Lung (tissue), 12 donors: ENCODE results near the gene DNAJB13. TPM values are rescaled to one million over a fixed set of nuclear protein-coding genes. Genes with fewer than 3 reads are reported as not detected.

Experiments
- ATAC-seq: fragments of 200-7000 bp; cut with Tn5 transposase; one replicate; pipeline ENCODE4 v1.9.1; 2020; ENCODE audit warnings: moderate number of reproducible peaks; ENCODE audit not compliant: insufficient read depth, low FRiP score
- DNase-seq, 3 donors: peaks; one replicate each; pipeline ENCODE4 v3.0.0-alpha.2; 2013 to 2017
- H3K27ac ChIP-seq, 2 donors: one replicate each; pipeline ENCODE4 v1.5.1; 2013; ENCODE audit warnings: mild to moderate bottlenecking in 2 of 2, moderate library complexity in 2 of 2, control low read depth in 1 of 2, inconsistent platforms in 1 of 2, low read depth in 1 of 2, low read length in 1 of 2
- H3K27me3 ChIP-seq, 3 donors: one replicate each; pipeline ENCODE4 v1.5.1; 2013; ENCODE audit warnings: low read length in 2 of 3; ENCODE audit not compliant: control insufficient read depth in 3 of 3, insufficient read depth in 3 of 3
- H3K36me3 ChIP-seq, 4 donors: one replicate each; pipeline ENCODE4 v1.5.1; 2013; ENCODE audit warnings: low read length in 4 of 4, mild to moderate bottlenecking in 1 of 4, moderate library complexity in 1 of 4; ENCODE audit not compliant: control insufficient read depth in 4 of 4, insufficient read depth in 4 of 4
- H3K4me1 ChIP-seq, 5 donors: one replicate each; pipeline ENCODE4 v1.5.1; 2013; ENCODE audit warnings: low read length in 5 of 5, mild to moderate bottlenecking in 2 of 5, moderate library complexity in 1 of 5; ENCODE audit not compliant: control insufficient read depth in 5 of 5, insufficient read depth in 5 of 5
- H3K4me3 ChIP-seq: one replicate; pipeline ENCODE4 v1.5.1; 2013; ENCODE audit warnings: mild to moderate bottlenecking, control low read depth, moderate library complexity
- H3K9ac ChIP-seq, 2 donors: one replicate each; pipeline ENCODE4 v1.5.1; 2013; ENCODE audit warnings: low read length in 2 of 2, control low read depth in 1 of 2; ENCODE audit not compliant: insufficient read depth in 1 of 2
- H3K9me3 ChIP-seq, 4 donors: one replicate each; pipeline ENCODE4 v1.5.1; 2013; ENCODE audit warnings: low read length in 3 of 4, mild to moderate bottlenecking in 1 of 4, moderate library complexity in 1 of 4; ENCODE audit not compliant: control insufficient read depth in 4 of 4, insufficient read depth in 3 of 4
- WGBS, 2 donors: extraction: QIAGEN DNeasy Blood & Tissue Kit; methylation state at CpG; one replicate each; pipeline ENCODE4 v1.1.7; 2013; 5-methylcytosine and 5-hydroxymethylcytosine counted together
- polyA plus RNA-seq, 2 donors: library from polyadenylated mRNA; stranded (reverse); fragments of 200-250 nt; gene quantifications; one replicate each; pipeline ENCODE4 v1.2.1, GENCODE V29; 2013
- total RNA-seq, 2 donors: library from RNA; depleted of rRNA in 1 of 2; stranded (reverse); fragments of >200 nt in 1 of 2; gene quantifications; one replicate each; pipeline ENCODE4 v1.2.1, GENCODE V29; 2014 to 2021
- TF ChIP-seq, protein P1 (sequence below): IDR thresholded peaks from 2 replicates; pipeline ENCODE4 v1.5.1; 2012; ENCODE audit warnings: mild to moderate bottlenecking; ENCODE audit errors: control extremely low read depth, extremely low read depth
- donor health status: control.
- donor health status: control.
- donor health status: Bipolar disorder and iron deficiency.
- donor health status: healthy.
- donor health status: DM: yes; HTN: yes; CAD: no.

Gene DNAJB13
- total and polyA plus RNA-seq, 4 donors, result 5.4 to 11.9 (median 6.4) TPM

- H3K9me3 ChIP-seq, result no peaks in the 10 kb centered on the region
- H3K4me1 ChIP-seq, result peaks cover 0 to 6% (median 0%) of the 10 kb centered on the region in 5 donors
- H3K27ac ChIP-seq, result no peak overlapping the region
- TF ChIP-seq, protein P1, sequence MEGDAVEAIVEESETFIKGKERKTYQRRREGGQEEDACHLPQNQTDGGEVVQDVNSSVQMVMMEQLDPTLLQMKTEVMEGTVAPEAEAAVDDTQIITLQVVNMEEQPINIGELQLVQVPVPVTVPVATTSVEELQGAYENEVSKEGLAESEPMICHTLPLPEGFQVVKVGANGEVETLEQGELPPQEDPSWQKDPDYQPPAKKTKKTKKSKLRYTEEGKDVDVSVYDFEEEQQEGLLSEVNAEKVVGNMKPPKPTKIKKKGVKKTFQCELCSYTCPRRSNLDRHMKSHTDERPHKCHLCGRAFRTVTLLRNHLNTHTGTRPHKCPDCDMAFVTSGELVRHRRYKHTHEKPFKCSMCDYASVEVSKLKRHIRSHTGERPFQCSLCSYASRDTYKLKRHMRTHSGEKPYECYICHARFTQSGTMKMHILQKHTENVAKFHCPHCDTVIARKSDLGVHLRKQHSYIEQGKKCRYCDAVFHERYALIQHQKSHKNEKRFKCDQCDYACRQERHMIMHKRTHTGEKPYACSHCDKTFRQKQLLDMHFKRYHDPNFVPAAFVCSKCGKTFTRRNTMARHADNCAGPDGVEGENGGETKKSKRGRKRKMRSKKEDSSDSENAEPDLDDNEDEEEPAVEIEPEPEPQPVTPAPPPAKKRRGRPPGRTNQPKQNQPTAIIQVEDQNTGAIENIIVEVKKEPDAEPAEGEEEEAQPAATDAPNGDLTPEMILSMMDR, result no peak
- ATAC-seq (no peak), DNase-seq (no peak)
- peaks cover 0 to 15% (median 0%) of the 10 kb centered on the region in 4 donors for H3K36me3 ChIP-seq
- no peak overlapping the region for H3K9ac ChIP-seq
- WGBS, 2 donors, result 96 to 98% methylated on average over 8 of the region's 8 CpGs
- no peaks in the 10 kb centered on the region for H3K27me3 ChIP-seq
- H3K4me3 ChIP-seq, result no peak overlapping the region
These were observed 62.3 kb downstream of the DNAJB13 start for GRCh38 chr11:74013141-74013540.

- WGBS, 2 donors, result 50 to 77% methylated on average over 2 of the region's 2 CpGs
- no peaks in the 10 kb centered on the region for H3K27me3 ChIP-seq
- no peaks in the 10 kb centered on the region for H3K9me3 ChIP-seq
- no peak overlapping the region for H3K4me3 ChIP-seq
- no peak overlapping the region for H3K27ac ChIP-seq
- H3K4me1 ChIP-seq, result peaks cover 4 to 14% (median 7%) of the 10 kb centered on the region in 5 donors
- TF ChIP-seq, protein P1, result no peak
- peaks cover 0 to 15% (median under 1%) of the 10 kb centered on the region in 4 donors for H3K36me3 ChIP-seq
- DNase-seq, result no peak
- ATAC-seq, result no peak
- no peak overlapping the region for H3K9ac ChIP-seq
These were observed 64.1 kb downstream of the DNAJB13 start for GRCh38 chr11:74014880-74015279.

- H3K9me3 ChIP-seq, result no peaks in the 10 kb centered on the region
- DNase-seq, result no peak
- 98 to 99% methylated on average over 5 of the region's 5 CpGs for WGBS, 2 donors
- TF ChIP-seq, protein P1, result no peak
- H3K36me3 ChIP-seq, result peaks cover 0 to 11% (median 3%) of the 10 kb centered on the region in 4 donors
- H3K27ac ChIP-seq, result no peak overlapping the region
- no peak for ATAC-seq
- no peak overlapping the region for H3K4me3 ChIP-seq
- H3K4me1 ChIP-seq, result peaks cover 4 to 17% (median 7%) of the 10 kb centered on the region in 5 donors
- H3K27me3 ChIP-seq, result no peaks in the 10 kb centered on the region
- H3K9ac ChIP-seq, result no peak overlapping the region
These were observed 65.3 kb downstream of the DNAJB13 start for GRCh38 chr11:74015919-74016684.
